Esophagus muscularis mucosa (tissue), 4 donors: Measurements from ENCODE around the gene SIK3. TPM values are rescaled to one million over a fixed set of nuclear protein-coding genes. Genes with fewer than 3 reads are reported as not detected.

Experiments used
- DNase-seq: peaks from one replicate; pipeline ENCODE4 v3.0.0-alpha.2; 2017; ENCODE audit errors: extremely low spot score
- H3K27ac ChIP-seq, 4 donors: fragments of 200-600 bp; sonication (generic); replicated peaks in 1 of 4; 1 replicate in 3 of 4; 2 replicates in 1 of 4; pipeline ENCODE4 v1.5.1; 2016 to 2019; ENCODE audit warnings: mild to moderate bottlenecking in 1 of 4
- H3K27me3 ChIP-seq, 4 donors: fragments of 200-600 bp; sonication (generic); one replicate each; pipeline versions ENCODE4 v1.5.1 to v1.6.0; 2016 to 2019
- H3K36me3 ChIP-seq, 4 donors: fragments of 200-600 bp; sonication (generic); one replicate each; pipeline ENCODE4 v1.5.1; 2016 to 2019
- H3K4me1 ChIP-seq, 4 donors: fragments of 200-600 bp; sonication (generic); one replicate each; pipeline ENCODE4 v1.5.1; 2016 to 2019
- H3K4me3 ChIP-seq, 4 donors: fragments of 200-600 bp; sonication (generic); 1 replicate in 2 of 4; 2 replicates in 2 of 4; pipeline ENCODE4 v1.5.1; 2016 to 2019; ENCODE audit warnings: mild to moderate bottlenecking in 4 of 4, moderate library complexity in 1 of 4
- H3K9me3 ChIP-seq, 4 donors: fragments of 200-600 bp; sonication (generic); 1 replicate in 3 of 4; 2 replicates in 1 of 4; pipeline ENCODE4 v1.5.1; 2016 to 2019
- CTCF ChIP-seq, 3 experiments: fragments of 200-600 bp in 2 of 3; fragments of 450-650 bp in 1 of 3; sonication (generic) in 2 of 3; IDR thresholded peaks; one replicate each; pipeline ENCODE4 v1.5.1; 2017 to 2019; ENCODE audit warnings: antibody characterized with exemption in 3 of 3, mild to moderate bottlenecking in 2 of 3, moderate library complexity in 1 of 3
- EP300 ChIP-seq: sonication (generic); formaldehyde crosslinking; IDR thresholded peaks from one replicate; pipeline ENCODE4 v1.6.1; 2017; ENCODE audit warnings: antibody characterized with exemption
- POLR2A ChIP-seq: fragments of 450-650 bp; IDR thresholded peaks from one replicate; pipeline ENCODE4 v1.6.1; 2017; ENCODE audit warnings: antibody characterized with exemption, moderate library complexity, mild to moderate bottlenecking, low read depth
- POLR2AphosphoS5 ChIP-seq, 2 donors: sonication (generic); formaldehyde crosslinking; IDR thresholded peaks; one replicate each; pipeline ENCODE4 v1.6.1; 2017; ENCODE audit warnings: antibody characterized with exemption in 2 of 2
- WGBS: methylation state at CpG from one replicate; pipeline ENCODE4 v1.1.5; 2018; 5-methylcytosine and 5-hydroxymethylcytosine counted together
- intact Hi-C: fragments of 100-400 bp; cut with DNase I; formaldehyde crosslinking; loops from one replicate; pipeline ENCODE4 v1.15.1; 2023
- total RNA-seq, 4 donors: library from RNA; depleted of rRNA; stranded (reverse); fragments of >200 nt; gene quantifications; one replicate each; pipeline versions ENCODE4 v1.1.0 to v1.2.1, GENCODE V29; 2016

Gene SIK3
- total RNA-seq, 4 donors from 2014 or later, result 39.5 to 53.5 (median 42.3) TPM

GRCh38 chr11:116930586-116930985 lies 167.6 kb downstream of the SIK3 start:
- TF ChIP-seq POLR2A (no peak), EP300 (no peak), POLR2AphosphoS5 (IDR thresholded peaks at IDR 0.05) (no peak), CTCF (IDR thresholded peaks at IDR 0.05) (no peak)
- intact Hi-C loops, result no loop called here
- peak overlapping the region; percentile 18 to 42 (median 29) for H3K4me3 ChIP-seq
- 49% methylated on average over 2 of the region's 2 CpGs for WGBS
- peaks cover 0 to 15% (median 10%) of the 10 kb centered on the region in 4 donors for H3K36me3 ChIP-seq
- no peaks in the 10 kb centered on the region for H3K9me3 ChIP-seq
- no peaks in the 10 kb centered on the region for H3K27me3 ChIP-seq
- no peak for DNase-seq
- peak overlapping the region; percentile 49 to 70 (median 60) for H3K27ac ChIP-seq
- peaks cover 44 to 59% (median 48%) of the 10 kb centered on the region in 4 donors for H3K4me1 ChIP-seq

- H3K4me1 ChIP-seq, result peaks cover 44 to 59% (median 48%) of the 10 kb centered on the region in 4 donors
- intact Hi-C loops, result no loop called here
- DNase-seq, result no peak
- TF ChIP-seq POLR2AphosphoS5 (IDR thresholded peaks at IDR 0.05) (peak in 1 of 2 donors; percentile 8), CTCF (IDR thresholded peaks at IDR 0.05) (no peak)
- peak overlapping the region; percentile 49 to 70 (median 60) for H3K27ac ChIP-seq
- no peaks in the 10 kb centered on the region for H3K27me3 ChIP-seq
- H3K9me3 ChIP-seq, result no peaks in the 10 kb centered on the region
- peaks cover 0 to 19% (median 12%) of the 10 kb centered on the region in 4 donors for H3K36me3 ChIP-seq
- peak overlapping the region; percentile 18 to 42 (median 29) for H3K4me3 ChIP-seq
- 12% methylated on average over 4 of the region's 4 CpGs for WGBS
These were observed 168.1 kb downstream of the SIK3 start for GRCh38 chr11:116930177-116930576.

- 21% methylated on average over 6 of the region's 6 CpGs for WGBS
- intact Hi-C loops, result loop anchor here (5.0 kb wide), 1 partner anchor 47 kb away; no protein-coding TSS in a partner anchor
- Histone ChIP-seq H3K27me3 (no peaks in the 10 kb centered on the region), H3K36me3 (peaks cover 0 to 25% (median 16%) of the 10 kb centered on the region in 4 donors), H3K9me3 (no peaks in the 10 kb centered on the region), H3K4me1 (peaks cover 44 to 59% (median 48%) of the 10 kb centered on the region in 4 donors), H3K4me3 (peak overlapping the region; percentile 18 to 42 (median 29)), H3K27ac (peak overlapping the region; percentile 49 to 70 (median 60))
- TF ChIP-seq EP300, result no peak
- TF ChIP-seq POLR2AphosphoS5 (IDR thresholded peaks at IDR 0.05), result no peak
- no peak for TF ChIP-seq CTCF (IDR thresholded peaks at IDR 0.05)
- DNase-seq, result no peak
These were observed 168.7 kb downstream of the SIK3 start for GRCh38 chr11:116929414-116930090.

- 55% methylated on average over 5 of the region's 5 CpGs for WGBS
- Histone ChIP-seq H3K27ac (peak overlapping the region; percentile 20 to 70 (median 54)), H3K4me1 (peaks cover 44 to 59% (median 48%) of the 10 kb centered on the region in 4 donors), H3K9me3 (no peaks in the 10 kb centered on the region), H3K36me3 (peaks cover 0 to 28% (median 18%) of the 10 kb centered on the region in 4 donors), H3K27me3 (no peaks in the 10 kb centered on the region), H3K4me3 (no peak overlapping the region)
- no peak for DNase-seq
- intact Hi-C loops, result loop anchor here (5.0 kb wide), 1 partner anchor 47 kb away; no protein-coding TSS in a partner anchor
- TF ChIP-seq POLR2AphosphoS5 (IDR thresholded peaks at IDR 0.05) (no peak), EP300 (no peak), CTCF (IDR thresholded peaks at IDR 0.05) (no peak), POLR2A (no peak)
These were observed 169.4 kb downstream of the SIK3 start for GRCh38 chr11:116928845-116929244.
